Measurements from ENCODE around the gene PIK3R2.

Gene PIK3R2

GRCh38 chr19:18202397-18202777, 49.4 kb downstream of the PIK3R2 start:
- DNase-seq (ENCODE audit: low read depth): no peak
- no peak for TF ChIP-seq CTCF (IDR thresholded peaks at IDR 0.05; ENCODE audit: insufficient read depth, low read depth, low read length, missing control alignments)
- no peak overlapping the region for H3K4me3 ChIP-seq (ENCODE audit: low read length)

DNA sequence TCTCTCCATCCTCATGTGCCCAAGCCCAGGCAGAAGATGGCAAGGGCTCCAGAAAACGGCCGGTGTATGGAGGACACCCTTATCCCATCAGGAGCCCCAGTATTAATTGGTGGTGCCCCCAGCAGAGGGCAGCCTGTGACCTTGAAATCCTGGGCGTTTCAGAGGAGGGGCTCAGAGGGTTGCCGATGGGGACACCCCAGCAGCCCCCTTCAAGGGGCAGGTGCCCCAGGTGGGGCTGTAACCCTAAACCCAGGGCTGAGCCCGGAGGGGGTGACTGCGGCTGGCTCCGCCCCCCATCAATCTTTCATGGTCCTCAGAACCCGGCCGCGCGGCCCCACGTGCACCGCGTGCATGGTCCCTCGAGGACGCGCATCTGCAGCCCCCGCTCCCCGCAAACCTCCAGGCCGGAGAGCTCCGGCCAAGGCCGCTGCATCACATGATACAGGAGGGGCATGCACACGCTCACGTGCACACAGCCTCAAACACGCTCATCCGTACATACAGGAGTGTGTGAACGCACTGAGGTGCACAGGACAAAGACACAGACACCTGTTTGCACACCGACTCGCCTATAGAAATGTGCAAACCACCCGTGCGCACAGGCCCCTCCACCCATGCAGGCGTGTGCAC, 49.9 kb downstream of the PIK3R2 start:
- peak; percentile 21 for TF ChIP-seq CTCF (IDR thresholded peaks at IDR 0.05; ENCODE audit: insufficient read depth, low read depth, low read length, missing control alignments)
- no peak for DNase-seq (ENCODE audit: low read depth)
- peak overlapping the region; percentile 68 for H3K4me3 ChIP-seq (ENCODE audit: low read length)

GRCh38 chr19:18203408-18203862, 50.5 kb downstream of the PIK3R2 start:
- TF ChIP-seq CTCF (IDR thresholded peaks at IDR 0.05; ENCODE audit: insufficient read depth, low read depth, low read length, missing control alignments): no peak
- no peak for DNase-seq (ENCODE audit: low read depth)
- peak overlapping the region; percentile 68 for H3K4me3 ChIP-seq (ENCODE audit: low read length)

- TF ChIP-seq CTCF (IDR thresholded peaks at IDR 0.05; ENCODE audit: insufficient read depth, low read depth, low read length, missing control alignments): no peak
- H3K4me3 ChIP-seq (ENCODE audit: low read length): peak within 1 kb of the TSS; percentile 84
- peak; percentile 100 for DNase-seq (ENCODE audit: low read depth)
Measured at GRCh38 chr19:18203863-18204393, 51.0 kb downstream of the PIK3R2 start, which contains the start of gene RAB3A. Gene RAB3A (minus strand): TSS chr19:18204042. CDS start chr19:18202740, 1,302 bp downstream.

DNA sequence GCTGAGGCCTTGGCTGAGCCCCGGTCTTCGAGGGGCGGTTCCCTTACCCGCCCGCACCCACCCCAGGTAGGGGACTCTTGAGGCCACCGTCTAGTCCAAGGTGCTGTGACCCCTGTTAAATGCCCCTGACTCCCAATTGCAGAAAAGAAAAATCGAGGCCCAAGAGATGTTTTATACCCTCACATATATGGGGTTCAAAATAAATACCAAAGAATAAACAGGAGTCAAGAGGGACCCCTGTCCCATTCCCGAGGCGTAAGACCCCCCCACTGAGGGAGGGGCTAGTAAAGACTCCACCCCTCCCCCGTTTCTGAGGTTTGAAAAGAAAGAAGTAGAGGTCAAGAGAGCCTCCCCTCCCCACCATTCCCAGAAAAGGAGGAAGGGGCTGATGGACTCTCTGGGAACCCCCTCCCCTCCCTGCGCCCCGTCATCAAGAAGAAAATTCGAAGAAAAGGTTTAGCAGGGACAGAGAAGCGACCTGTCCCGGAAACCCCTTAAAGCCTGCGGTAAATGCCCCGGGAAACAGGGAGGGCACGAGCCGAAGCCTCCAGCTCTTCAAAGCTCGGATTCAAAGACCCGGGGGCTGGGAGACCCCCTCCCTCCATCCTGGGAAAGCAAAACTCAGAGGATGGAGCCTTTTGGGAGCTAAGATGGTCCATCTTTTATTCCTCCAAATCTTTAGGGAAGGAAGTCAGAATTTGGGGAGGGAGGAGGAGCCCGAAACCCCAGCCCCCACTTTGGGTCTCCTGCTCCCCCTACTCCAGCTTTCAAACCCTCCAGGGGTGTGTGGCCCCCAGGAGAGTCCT, 51.6 kb downstream of the PIK3R2 start:
- H3K4me3 ChIP-seq (ENCODE audit: low read length): peak overlapping the region; percentile 84
- DNase-seq (ENCODE audit: low read depth): no peak
- TF ChIP-seq CTCF (IDR thresholded peaks at IDR 0.05; ENCODE audit: insufficient read depth, low read depth, low read length, missing control alignments): no peak

DNA sequence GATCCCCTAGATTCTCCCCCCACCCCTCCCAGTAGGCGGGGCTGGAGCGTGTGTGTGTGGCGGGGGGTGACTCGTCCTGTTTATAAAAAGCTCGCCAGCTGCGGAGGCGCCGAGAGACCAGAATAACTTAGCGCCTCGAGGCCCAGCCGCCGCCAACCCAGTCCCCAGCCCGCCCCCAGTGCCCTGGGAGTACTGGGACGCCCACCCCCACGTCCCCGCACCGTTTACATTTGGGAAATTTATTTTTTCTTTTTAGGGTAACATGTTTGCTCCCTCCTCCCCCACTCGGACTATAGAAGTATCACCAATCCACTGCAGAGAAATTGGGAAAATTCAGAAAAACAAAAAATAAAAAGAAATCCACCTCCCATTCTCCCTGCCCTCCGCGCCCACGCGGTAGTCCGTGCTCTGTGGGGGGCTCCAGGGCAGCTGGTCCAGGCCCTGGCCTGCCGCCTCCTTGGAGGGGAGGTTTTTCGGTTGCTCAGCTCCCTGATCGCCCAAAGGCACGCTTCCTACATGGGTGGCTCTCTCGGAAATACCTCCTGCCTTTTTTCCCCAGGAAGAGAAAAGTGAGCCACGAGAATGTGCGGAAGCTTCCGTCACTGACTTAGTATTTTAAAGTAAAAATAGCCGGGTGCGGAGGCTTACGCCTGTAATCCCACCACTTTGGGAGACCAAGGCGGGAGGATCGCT, 52.4 kb downstream of the PIK3R2 start:
- H3K4me3 ChIP-seq (ENCODE audit: low read length): peak overlapping the region; percentile 84
- peak; percentile 62 for DNase-seq (ENCODE audit: low read depth)
- TF ChIP-seq CTCF (IDR thresholded peaks at IDR 0.05; ENCODE audit: insufficient read depth, low read depth, low read length, missing control alignments): no peak
